NCI-H1694 (cell line): ENCODE results near the gene KLHDC8A.
"Not testable (repeated sequence)": the region's sequence is repeated elsewhere in the genome, so short reads cannot be mapped to it uniquely, and the experiment has no call there.

Experiments
- DNase-seq: peaks from one replicate; lab custom pipeline; 2025; lab: John Stamatoyannopoulos, UW

Gene KLHDC8A, protein sequence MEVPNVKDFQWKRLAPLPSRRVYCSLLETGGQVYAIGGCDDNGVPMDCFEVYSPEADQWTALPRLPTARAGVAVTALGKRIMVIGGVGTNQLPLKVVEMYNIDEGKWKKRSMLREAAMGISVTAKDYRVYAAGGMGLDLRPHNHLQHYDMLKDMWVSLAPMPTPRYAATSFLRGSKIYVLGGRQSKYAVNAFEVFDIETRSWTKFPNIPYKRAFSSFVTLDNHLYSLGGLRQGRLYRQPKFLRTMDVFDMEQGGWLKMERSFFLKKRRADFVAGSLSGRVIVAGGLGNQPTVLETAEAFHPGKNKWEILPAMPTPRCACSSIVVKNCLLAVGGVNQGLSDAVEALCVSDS

DNA sequence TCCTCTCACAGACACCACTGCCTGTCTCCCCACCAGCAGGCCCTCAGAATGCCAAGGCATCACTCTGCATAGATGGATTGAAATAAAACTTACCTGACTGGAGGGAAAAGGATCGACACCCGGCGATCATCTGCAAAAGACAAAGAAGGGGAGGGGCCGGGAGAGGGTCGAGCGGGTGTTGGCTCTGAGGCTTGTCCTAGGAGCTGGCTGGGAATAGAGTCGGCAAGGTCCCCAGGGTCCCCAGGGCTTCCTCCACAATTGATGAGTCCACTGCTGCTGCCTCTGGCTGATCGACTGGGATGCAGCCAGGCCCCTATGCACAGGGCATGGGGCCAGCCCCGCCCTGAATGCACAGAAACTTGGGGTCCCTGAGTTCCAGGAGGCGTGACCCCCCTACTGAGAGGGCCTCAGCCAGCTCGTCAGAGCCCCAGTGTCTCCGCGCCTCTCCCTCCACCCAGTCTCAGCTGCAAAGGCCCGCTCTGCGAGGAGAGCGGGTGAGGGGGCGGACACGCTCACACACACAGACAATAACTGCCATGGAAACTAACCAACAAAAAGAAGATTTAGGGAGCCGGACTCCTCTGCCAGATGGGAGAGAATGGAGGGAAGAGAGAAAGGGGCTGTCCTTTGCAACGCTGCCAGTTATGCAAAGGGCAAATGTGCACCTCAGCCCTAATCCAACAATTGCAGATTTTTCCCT, at the start of gene KLHDC8A:
Gene KLHDC8A, minus strand, starts transcription at position 483 of the 700 bp plus-strand sequence. CDS start 13,318 bp downstream, outside the sequence.
- DNase-seq: peak; percentile 75

DNA sequence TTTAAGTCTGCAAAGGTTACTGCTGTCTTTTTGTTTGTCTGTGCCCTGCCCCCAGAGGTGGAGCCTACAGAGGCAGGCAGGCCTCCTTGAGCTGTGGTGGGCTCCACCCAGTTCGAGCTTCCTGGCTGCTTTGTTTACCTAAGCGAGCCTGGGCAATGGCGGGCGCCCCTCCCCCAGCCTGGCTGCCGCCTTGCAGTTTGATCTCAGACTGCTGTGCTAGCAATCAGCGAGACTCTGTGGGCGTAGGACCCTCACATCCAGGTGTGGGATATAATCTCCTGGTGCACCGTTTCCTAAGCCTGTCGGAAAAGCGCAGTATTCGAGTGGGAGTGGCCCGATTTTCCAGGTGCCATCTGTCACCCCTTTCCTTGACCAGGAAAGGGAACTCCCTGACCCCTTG, 49.5 kb upstream of the KLHDC8A start:
- DNase-seq: not testable (repeated sequence)

DNA sequence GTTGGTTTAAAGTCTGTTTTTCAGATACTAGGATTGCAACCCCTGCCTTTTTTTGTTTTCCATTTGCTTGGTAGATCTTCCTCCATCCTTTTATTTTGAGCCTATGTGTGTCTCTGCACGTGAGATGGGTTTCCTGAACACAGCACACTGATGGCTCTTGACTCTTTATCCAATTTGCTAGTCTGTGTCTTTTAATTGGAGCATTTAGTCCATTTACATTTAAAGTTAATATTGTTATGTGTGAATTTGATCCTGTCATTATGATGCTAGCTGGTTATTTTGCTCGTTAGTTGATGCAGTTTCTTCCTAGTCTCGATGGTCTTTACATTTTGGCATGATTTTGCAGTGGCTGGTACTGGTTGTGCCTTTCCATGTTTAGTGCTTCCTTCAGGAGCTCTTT, 47.8 kb upstream of the KLHDC8A start:
- DNase-seq: not testable (repeated sequence)

DNA sequence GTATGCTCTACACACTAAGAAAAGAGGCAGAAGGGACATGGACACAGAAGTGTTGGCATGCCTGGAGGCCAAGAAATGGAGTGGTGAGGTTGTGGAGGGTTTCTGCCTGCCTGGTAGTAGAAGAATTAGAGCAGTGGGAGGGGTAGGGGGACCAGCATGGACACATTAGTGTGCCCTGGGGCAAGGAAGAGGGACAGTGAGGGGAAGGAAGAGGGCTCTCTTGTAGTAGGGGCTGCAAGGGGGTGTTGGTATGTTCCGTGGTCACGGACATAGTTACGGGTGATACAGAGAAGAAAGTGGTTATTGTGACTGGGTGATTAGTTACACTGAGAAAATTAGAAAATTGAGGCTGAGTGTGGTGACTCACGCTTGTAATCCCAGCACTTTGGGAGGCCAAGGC, 41.9 kb upstream of the KLHDC8A start:
- no peak for DNase-seq

DNA sequence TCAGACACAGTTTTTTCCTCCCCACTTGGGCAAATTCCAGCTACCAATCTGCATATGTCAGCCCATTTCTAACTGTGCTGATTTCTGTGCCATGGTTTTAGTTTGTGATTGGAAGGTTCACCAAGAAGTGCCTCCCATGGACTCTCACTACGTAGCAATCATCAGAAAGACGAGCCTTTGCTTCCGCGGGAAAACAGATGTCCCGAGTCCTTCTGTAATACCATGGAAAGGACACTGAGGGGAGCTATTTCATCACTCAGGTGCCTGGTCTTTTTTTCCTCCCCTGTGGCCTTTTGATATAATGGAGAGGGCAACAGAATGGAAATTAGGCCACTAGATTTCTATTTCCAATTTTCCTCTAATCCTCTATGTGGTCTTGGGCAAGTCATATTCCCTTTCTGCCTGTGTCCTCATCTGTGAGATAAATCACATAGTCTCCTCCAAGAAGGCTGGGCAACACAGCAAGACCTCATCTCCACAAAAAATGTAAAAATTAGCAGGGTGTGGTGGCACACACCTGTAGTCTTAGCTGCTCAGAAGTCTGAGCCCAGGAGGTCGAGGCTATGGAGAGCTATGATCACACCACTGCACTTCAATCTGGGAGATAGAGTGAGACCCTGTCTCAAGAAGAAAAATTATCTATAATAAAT, 40.4 kb upstream of the KLHDC8A start:
- DNase-seq: peak; percentile 90

DNA sequence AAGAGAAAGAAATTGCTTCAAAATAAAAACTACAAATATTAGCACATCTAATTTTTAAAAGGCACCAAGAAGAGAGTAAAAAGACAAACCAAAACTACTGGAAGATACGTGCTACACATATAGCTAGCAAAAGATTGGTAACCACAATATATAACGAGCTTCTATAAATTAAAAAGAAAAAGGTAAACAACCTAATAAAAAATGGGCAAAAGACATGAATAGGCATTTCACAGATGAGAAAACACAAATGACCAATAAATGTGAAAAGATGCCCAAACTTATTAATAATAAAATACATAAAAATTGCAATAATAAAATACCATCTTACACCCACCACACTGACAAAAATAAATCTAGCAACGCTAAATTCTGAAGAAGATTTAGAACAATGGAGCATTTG, 38.9 kb upstream of the KLHDC8A start:
- no peak for DNase-seq

DNA sequence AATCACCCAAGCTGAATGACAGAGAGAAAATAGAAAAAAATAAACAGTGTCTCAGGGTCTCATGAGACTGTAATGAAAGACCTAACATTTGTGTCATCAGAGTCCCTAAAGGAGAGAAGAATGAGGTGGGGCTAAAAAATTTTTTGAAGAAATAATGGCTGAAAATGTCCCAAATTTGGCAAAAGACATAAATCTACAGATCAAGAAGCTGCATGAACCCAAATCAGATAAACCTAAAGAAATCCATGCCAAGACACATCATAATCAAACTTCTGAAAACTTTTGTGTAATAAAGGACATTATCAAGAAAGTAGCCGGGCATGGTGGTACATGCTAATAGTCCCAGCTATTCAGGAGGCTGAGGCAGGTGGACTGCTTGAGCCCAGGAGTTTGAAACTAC, 35.9 kb upstream of the KLHDC8A start:
- DNase-seq: no peak

DNA sequence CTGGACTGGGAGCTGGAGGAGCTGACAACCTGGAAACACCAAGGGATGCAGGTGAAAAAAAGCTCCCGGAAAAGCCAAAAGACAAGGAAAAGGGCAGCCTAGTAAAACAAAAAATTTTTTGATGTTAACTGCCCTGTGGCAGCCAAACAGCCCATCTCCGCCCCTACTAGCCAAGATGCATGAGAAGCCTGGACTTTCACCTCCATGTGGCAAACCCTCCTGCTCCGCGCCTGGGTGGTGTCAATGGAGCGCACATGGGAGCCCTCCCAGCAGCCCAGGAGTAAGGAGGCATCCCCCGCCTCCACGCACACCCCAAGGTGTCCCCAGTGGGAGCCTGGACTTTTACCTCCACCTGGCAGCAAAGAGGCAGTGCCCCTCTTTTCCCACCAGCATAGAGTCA, 34.7 kb upstream of the KLHDC8A start:
- DNase-seq: no peak

DNA sequence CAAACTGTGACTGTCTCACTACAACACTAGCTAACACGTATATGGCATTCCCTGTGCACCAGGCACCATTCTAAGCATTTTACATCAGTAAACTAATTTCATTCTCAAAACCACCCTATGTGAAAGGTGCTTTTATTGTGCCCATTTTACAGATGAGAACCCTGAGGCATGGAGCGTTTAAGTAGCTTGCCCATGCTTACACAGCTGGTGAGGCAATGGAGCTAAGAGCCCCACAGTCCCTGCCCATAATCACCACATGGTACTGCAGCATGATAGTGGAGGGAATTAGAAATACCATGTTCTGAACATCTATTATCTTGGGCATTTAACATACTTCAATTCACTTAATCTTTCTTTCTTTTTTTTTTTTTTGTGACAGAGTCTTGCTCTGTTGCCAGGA, 31.1 kb upstream of the KLHDC8A start:
- no peak for DNase-seq

DNA sequence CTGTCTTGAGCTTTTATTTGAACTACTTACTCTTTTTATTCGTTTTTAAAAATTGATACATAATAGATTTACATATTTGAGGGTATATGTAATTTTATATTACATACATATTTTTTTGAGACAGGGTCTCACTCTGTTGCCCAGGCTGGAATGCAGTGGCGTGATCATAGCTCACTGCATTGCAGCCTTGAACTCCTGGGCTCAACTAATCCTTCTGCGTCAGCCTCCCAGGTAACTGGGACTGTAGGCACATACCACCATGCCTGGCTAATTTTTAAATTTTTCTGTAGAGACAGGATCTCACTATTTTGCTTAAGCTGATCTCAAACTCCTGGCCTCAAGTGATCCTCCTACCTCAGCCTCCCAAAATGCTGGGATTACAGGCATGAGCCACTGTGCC, 26.3 kb upstream of the KLHDC8A start:
- not testable (repeated sequence) for DNase-seq

DNA sequence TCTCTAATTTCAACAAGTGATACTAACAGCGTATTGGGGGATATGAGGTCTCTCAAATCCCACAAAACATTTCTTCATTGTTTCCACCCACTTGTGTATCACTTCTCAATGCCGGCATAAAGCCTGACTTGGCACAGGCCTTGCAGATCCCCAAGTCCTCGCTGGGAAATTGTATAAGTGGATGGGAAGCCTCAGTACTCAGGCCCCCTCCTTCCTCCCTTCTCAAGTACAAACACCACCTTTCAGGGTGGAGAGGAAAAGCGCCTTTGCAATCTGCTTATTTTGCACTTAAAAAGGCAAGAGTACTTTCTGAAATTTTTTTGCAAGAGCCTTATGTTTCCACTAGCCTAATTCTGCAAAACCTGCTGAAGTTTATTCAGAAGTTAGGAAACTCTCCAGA, 25.8 kb upstream of the KLHDC8A start:
- DNase-seq: no peak

DNA sequence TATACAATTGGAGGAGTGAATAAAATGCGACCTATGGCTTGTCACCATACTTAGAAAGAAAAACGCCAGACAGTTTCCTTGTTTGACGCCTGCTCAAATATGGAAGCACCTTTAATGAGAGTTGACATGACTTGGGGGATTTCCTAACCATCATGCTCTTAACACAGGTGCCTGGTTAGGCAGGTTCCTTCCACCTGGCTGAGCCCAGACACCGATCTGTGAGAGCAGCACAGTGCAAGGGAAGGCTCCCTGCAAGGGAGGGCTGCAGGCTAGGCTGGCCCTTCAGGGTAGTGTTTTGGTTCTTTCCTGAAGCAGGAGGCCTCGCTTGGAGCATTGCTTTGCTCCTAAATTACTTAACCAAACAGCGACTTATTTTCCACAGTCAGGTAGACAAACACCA, 24.6 kb upstream of the KLHDC8A start:
- no peak for DNase-seq

DNA sequence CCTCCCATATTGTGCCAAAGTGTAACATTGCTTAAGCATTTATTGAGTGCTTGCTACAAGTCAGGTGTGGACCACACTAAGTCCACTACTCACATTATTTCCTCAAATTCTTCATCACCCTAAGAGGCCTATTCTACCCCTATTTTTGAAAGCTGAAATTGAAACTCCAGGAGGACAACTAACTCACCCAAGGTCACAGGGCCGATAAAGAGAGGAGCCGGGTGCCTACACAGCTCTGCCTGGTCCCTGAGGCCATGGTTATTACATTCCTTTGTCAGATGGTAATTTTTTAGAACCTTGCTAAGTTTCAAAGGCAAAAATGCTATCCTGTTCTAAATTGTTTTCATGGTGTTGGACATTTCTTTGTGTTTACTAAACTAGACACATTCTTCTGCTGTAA, 24.2 kb upstream of the KLHDC8A start:
- DNase-seq: no peak

DNA sequence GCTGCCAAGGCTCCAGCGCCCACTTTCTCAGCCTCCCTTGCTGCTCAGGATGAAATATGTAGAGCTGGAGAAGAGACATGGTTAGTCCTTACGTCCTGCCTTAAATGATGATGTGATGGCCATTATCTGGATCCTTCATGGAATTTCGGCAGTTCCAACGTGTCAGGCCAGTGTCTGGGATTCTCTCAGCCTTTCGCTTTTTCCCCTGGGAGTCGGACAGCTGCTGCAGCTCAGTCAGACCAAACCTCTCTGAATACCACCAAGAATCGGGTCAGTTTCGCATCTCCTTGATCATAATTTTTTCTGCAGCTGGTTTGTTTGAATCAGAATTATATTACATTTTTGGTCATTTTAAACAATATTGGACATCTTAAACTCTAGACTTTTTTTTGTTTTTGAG, 22.3 kb upstream of the KLHDC8A start:
- no peak for DNase-seq

DNA sequence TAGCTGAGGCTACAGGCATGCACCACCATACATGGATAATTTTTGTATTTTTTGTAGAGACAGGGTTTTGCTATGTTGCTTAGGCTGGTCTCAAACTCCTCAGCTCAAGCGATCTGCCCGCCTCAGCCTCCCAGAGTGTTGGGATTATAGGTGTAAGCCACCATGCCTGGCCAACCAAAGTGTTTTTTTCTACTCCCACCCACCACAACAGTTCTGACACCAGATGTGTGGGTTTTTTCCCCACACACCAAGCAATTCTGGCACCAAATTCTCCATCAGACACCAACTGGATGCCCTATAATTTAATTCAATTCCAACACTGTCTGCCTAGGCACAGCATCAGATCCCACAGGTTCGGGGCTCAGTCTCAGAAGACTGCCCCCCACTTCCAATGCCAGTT, 20.6 kb upstream of the KLHDC8A start:
- DNase-seq: no peak

DNA sequence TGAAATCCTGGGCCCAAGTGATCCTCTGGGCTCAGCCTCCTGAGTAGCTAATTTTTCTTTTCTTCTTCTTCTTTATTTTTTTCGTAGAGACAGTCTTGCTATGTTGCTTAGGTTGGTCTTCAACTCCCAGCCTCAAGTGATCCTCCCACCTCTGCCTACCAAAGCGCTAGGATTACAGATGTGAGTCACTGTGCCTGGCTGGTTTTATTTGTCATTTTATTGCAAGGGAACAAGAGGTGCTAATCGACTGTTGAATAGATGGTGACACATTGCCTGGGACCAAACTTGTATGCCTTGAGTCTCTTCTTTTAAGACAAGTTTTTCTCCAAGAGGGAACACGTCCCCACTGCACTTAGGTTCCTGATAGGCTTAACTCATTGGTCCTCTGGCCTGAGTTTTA, 20.0 kb upstream of the KLHDC8A start:
- DNase-seq: no peak

DNA sequence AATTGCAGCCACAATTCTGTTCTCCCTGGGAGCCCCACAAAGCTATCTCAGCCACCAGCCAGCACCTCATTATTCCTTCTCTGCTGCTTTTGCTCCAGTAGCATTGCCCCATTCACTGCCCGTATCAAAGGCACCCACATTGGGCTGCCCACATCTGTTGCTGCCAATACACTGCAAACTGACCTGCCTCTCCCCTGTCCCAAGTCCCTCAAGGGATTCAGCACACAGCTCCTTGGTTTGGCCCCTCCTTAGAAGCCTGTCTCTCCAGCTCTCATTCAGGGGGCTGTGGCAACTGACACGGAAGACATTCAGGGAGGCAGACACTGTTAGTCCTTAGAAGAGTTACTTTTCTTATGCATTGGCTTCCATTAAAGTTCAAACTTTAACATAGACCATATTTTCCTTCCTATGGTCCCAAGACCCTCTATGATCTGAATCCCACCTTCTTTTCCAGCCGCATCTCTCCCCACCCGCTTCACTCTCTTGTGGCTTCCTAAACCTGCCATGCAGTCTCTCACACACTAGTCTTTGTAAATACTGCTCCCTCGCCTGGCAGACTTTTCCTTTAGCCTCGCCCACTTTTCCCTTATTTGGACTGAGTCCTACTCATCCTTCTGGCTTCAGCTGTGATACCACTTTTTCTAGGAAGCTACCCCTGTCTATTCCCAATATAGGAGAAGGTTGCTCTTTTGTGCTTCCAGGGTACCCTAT, 19.3 kb upstream of the KLHDC8A start:
- peak; percentile 81 for DNase-seq

DNA sequence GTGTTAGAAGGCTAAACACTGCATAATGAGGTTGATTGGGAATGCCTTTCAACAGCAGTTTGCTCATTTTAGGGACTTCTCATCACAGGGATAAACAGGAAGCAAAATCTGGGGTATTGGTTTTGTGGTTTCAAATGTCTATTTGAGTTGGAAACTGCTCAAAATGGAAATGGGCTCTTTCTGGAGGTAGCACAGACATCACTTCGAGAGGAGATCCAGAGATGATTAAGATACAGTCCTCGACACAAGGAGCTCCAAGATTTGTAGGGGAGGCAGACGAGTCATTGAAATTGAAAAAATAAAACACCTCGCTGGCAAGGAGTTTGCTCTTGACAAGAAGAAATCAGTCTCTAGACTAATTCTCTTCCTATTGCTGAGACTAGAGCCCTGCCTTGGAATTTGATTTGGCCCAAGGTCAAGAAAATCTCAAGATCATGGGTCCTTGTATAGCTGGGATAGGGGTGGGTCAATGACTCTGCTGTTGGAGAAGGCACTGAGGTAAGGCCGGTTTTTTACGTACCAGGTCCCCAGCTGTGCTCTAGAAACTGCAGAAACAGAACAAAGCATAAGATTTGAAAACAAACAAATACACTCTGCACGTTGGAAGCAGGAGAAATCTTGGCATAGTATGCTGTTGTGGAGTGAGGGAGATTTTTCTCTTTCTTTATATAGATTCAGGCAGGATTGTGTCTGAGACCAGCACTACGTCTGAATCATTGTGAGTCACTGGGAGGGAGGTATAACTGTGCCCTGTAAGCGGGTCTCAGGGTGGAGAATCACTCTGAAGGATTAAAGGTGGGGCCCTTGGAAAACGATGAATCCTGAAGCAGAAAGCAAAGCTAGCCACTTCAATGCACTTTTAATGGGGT, 17.7 kb upstream of the KLHDC8A start:
- DNase-seq: no peak

DNA sequence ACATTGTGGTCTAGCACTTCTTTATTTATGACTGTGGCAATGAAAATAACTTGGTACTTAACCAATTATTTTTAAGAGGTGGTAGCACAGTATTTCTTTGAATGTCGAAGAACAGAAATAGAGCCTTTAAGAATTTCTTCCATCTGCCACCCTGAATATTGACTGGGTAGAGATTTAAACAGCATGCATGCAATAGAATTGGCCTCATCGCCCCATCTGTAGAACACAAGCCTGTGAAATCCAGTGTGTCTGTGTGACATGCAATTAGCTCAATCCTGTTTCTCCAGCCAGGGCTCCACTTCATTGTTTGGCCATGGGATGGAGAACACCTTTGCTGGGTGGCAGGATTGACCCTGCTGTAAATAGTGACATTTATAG, 17.1 kb upstream of the KLHDC8A start:
- DNase-seq: no peak

DNA sequence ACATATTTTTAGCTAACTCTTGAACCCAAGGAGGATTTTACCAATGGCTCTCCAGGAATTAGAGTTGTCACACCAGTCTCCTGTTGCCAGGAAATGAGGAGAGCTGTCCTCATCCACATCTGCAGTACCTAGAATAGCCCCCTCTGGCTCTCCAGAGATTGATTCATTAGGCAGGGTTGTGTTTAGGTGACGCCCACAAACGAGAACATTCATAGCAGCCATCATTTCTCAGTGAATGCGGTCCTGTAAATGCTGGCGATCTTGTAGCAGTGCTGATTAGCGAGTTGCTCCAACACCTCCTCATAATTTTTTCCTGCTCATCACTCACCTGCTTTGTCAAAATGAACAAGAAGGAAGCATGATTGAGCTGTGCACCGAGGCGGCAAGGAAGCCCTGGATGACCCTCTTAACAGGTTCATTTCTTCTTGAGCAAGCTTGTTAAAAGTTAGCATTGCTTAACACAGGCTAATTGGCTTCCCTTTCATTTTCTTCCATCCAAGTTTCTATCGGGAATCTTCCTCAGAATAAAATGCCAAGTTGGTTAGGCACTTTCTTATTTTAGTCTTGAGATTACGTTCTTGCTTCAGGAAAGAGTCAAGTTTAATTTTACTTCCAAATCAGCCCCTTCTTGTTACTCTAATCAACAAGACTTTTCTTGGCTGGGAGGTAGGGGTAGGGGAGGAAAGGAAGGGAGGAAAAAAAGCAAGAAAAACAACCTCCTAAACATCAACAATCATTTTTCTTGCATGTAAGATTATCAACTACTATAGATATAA, 16.5 kb upstream of the KLHDC8A start:
- DNase-seq: no peak
